Chondrocyte (in vitro differentiated cells): Measurements from ENCODE around the gene PNMA8C. TPM values are rescaled to one million over a fixed set of nuclear protein-coding genes. Genes with fewer than 3 reads are reported as not detected.

Source experiments
- DNase-seq: peaks from one replicate; pipeline ENCODE4 v3.0.0; 2021; ENCODE audit warnings: mixed read lengths, low spot score
- H3K27ac Mint-ChIP-seq: one replicate; pipeline ENCODE4 v1.8.0; 2021; ENCODE audit warnings: mild to moderate bottlenecking, moderate library complexity, mixed read lengths; ENCODE audit not compliant: unreplicated experiment
- H3K27me3 Mint-ChIP-seq: 2 replicates; pipeline ENCODE4 v1.8.0; 2021; ENCODE audit warnings: low read depth, mixed read lengths
- H3K36me3 Mint-ChIP-seq: 2 replicates; pipeline ENCODE4 v1.8.0; 2021; ENCODE audit warnings: low read depth, mixed read lengths
- H3K4me1 Mint-ChIP-seq: 2 replicates; pipeline ENCODE4 v1.8.0; 2021; ENCODE audit warnings: low read depth, mild to moderate bottlenecking, mixed read lengths
- H3K4me3 Mint-ChIP-seq: one replicate; pipeline ENCODE4 v1.8.0; 2021; ENCODE audit warnings: mild to moderate bottlenecking, moderate library complexity, mixed read lengths; ENCODE audit not compliant: unreplicated experiment
- H3K9me3 Mint-ChIP-seq: 2 replicates; pipeline ENCODE4 v1.8.0; 2021; ENCODE audit warnings: low read depth, mixed read lengths
- total RNA-seq: library from RNA; stranded (reverse); gene quantifications from 3 replicates; pipeline ENCODE4 v1.2.1, GENCODE V29; 2021
- TF ChIP-seq, protein P1 (sequence below): fragments of 200-600 bp; sonication (generic); IDR thresholded peaks from 2 replicates; pipeline ENCODE4 v1.5.0; 2021; ENCODE audit warnings: antibody characterized with exemption, mild to moderate bottlenecking, moderate library complexity

Gene PNMA8C
- total RNA-seq, 1 donor from 2014 or later: 0.20 TPM

DNA sequence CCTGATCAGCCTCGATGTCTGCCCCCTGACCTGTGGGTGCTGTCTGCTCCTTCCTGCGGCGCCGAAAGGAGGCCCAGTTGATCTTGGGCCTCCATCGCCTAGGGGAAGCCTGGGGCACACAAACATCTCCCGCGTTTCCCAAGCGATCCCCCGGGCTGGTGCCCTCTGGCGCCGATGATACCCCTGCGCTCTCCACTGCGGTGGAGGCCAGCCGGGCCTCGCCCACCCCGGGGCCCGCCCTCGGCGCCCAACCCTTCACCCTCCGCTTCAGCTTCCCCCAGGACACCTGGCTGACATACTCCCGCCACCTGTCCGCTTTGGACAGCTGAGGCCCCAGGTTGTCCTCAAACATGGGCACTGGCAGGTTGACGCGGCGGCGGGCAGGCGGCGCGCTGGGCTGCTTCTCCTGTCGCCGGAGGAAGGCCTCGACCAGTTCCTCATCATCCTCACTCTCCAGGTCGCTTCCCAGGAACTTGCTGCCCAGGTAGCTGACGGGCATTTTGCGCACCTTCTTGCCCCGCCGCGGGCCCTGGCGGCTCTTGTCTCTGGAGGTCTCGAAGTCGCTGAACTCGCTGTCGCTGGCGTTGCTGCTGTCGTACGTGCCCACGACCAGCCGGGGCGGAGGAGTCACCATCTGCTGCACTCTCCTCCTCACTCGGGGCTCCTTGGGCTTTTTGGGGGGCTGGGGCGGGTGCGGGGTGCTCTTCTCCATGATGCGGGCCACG, 16.6 kb downstream of the PNMA8C start:
- Mint-ChIP-seq H3K4me1 (peaks cover 78% of the 10 kb centered on the region), H3K4me3 (peak overlapping the region; percentile 96), H3K36me3 (peaks cover 12% of the 10 kb centered on the region), H3K27me3 (no peaks in the 10 kb centered on the region), H3K27ac (peak overlapping the region; percentile 85), H3K9me3 (no peaks in the 10 kb centered on the region)
- DNase-seq: no peak
- TF ChIP-seq, protein P1, sequence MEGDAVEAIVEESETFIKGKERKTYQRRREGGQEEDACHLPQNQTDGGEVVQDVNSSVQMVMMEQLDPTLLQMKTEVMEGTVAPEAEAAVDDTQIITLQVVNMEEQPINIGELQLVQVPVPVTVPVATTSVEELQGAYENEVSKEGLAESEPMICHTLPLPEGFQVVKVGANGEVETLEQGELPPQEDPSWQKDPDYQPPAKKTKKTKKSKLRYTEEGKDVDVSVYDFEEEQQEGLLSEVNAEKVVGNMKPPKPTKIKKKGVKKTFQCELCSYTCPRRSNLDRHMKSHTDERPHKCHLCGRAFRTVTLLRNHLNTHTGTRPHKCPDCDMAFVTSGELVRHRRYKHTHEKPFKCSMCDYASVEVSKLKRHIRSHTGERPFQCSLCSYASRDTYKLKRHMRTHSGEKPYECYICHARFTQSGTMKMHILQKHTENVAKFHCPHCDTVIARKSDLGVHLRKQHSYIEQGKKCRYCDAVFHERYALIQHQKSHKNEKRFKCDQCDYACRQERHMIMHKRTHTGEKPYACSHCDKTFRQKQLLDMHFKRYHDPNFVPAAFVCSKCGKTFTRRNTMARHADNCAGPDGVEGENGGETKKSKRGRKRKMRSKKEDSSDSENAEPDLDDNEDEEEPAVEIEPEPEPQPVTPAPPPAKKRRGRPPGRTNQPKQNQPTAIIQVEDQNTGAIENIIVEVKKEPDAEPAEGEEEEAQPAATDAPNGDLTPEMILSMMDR: peak; percentile 46

DNA sequence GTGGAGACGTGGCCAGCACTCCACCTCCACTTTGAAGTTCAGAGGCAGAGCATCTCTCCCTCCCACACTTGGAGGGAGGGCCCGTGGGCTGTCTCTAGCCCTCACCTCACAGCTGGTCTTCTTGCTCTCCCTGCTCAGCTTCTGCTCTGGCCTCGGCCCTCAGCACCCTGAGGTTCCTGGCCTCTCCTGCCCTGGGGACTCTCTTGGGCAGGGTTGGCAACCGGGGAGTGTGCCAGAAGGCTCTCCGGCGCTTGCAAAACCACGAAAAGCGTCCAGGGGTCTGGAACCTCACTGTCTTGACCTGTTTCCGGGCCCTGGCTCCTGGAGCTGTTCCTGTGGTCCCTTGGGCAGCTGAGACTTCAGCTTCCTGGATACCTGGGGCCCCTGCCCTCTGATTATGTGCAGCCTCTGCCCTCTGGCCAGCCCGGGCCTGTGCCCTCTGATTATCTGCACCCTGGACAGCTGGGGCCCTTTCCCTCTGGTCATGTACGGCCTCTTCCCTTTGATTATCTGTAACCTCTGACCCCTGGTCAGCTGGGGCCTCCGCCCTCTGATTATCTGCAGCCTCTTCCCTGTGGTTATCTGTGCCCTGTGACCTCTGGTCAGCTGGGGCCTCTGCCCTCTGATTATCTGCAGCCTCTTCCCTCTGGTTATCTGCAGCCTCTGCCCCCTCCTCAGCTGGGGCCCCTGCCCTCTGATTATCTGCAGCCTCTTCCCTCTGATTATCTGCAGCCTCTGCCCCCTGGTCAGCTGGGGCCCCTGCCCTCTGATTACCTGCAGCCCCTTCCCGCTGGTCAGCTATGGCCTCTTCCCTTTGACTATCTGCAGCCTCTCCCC, 17.4 kb downstream of the PNMA8C start:
- TF ChIP-seq, protein P1: no peak
- peaks cover 12% of the 10 kb centered on the region for H3K36me3 Mint-ChIP-seq
- peaks cover 74% of the 10 kb centered on the region for H3K4me1 Mint-ChIP-seq
- no peaks in the 10 kb centered on the region for H3K27me3 Mint-ChIP-seq
- DNase-seq: no peak
- peak overlapping the region; percentile 85 for H3K27ac Mint-ChIP-seq
- no peaks in the 10 kb centered on the region for H3K9me3 Mint-ChIP-seq
- peak overlapping the region; percentile 96 for H3K4me3 Mint-ChIP-seq

DNA sequence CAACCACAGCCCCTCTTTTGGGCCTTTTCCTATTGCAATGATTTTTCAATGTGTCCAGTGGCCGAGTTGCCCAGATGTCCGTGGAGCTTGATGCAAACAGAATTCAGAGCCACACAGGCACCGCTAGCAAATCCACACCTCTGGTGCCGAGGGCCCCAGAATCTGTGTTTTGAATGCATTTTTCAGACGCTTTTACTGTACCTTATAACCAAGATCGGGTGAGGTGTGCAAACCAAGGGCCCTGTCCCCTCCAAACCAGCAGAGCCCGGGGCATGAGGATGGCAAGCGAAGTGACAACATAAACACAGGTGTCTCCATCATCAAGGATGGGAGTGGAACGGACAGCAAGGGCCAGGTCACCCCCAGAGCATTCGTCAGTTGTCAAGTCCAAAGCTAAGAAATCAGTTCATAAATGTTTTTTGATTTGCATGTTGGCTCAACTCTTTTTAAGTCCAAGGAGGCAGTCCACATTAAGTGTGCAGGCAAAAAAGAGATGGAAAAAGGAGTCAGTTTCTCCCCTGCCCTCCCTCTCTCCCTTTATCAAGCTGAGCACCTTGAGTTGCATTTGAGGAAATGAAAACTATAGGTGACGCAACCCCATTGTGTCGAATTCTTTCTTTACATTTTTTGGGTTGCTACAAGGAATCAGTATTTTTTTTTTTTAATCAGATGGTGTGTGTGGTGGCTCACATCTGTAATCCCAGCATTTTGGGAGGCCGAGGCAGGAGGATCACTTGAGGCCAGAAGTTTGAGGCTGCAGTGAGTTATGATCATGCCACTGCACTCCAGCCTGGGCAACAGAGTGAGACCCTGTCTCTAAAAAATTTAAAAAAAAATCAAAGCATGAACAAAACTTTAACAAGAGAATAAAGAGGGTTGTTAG, 18.3 kb downstream of the PNMA8C start:
- H3K27me3 Mint-ChIP-seq: no peaks in the 10 kb centered on the region
- H3K4me1 Mint-ChIP-seq: peaks cover 65% of the 10 kb centered on the region
- H3K36me3 Mint-ChIP-seq: peaks cover 12% of the 10 kb centered on the region
- peak overlapping the region; percentile 44 for H3K4me3 Mint-ChIP-seq
- no peak for DNase-seq
- H3K9me3 Mint-ChIP-seq: no peaks in the 10 kb centered on the region
- TF ChIP-seq, protein P1: no peak
- H3K27ac Mint-ChIP-seq: no peak overlapping the region

DNA sequence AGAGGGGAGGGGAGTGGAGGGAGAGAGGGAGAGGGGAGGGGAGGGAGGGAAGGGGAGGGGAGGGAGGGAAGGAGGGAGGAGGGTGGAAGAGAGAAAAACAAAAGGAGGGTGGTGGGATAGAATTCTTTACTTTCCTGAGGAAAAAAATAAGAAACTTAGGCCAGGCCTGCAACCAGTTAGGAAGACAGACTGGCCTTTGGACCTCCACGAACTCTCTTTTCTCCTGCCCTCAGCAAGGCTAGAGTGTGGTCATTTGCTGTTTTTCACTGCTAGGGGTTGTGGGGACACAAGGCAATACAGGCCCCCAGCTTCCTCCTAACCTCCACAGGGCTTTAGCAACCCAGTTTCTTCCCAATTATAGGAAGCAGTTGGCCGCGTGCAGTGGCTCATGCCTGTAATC, 19.5 kb downstream of the PNMA8C start:
- Mint-ChIP-seq H3K27ac (no peak overlapping the region), H3K36me3 (peaks cover 12% of the 10 kb centered on the region), H3K27me3 (no peaks in the 10 kb centered on the region), H3K9me3 (no peaks in the 10 kb centered on the region), H3K4me3 (peak overlapping the region; percentile 22), H3K4me1 (peaks cover 68% of the 10 kb centered on the region)
- DNase-seq: no peak
- TF ChIP-seq, protein P1: no peak

DNA sequence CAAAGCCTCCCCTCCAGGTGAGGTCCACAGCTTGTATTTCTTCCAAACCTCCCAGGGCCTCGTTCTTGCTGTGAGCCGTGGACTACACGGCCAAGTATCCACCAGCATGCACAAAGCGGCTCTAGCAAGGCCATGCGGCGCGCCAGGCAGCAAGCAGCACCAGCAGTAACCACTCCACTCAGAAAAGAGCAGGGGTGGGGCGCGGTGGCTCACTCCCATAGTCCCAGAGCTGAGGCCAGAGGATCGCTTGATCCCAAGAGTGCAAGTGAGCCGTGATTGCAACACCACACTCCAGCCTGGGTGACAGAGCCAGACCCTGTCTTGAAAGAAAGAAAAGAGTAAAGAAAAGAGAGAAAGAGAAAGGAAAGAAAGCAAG, 20.1 kb downstream of the PNMA8C start:
- H3K27me3 Mint-ChIP-seq: no peaks in the 10 kb centered on the region
- TF ChIP-seq, protein P1: no peak
- peaks cover 12% of the 10 kb centered on the region for H3K36me3 Mint-ChIP-seq
- no peak overlapping the region for H3K4me3 Mint-ChIP-seq
- H3K9me3 Mint-ChIP-seq: no peaks in the 10 kb centered on the region
- H3K4me1 Mint-ChIP-seq: peaks cover 68% of the 10 kb centered on the region
- peak; percentile 74 for DNase-seq
- H3K27ac Mint-ChIP-seq: peak overlapping the region; percentile 86
